Body of pancreas (tissue), 4 donors: ENCODE results near the gene CSTB.

Experiments used
- POLR2A ChIP-seq, 3 donors: fragments of 450-650 bp; IDR thresholded peaks; one replicate each; pipeline ENCODE4 v1.6.1; 2016; ENCODE audit warnings: antibody characterized with exemption in 3 of 3, mild to moderate bottlenecking in 2 of 3
- TF ChIP-seq, protein P1 (sequence below), 7 experiments: fragments of 450-650 bp in 4 of 7; fragments of 200-600 bp in 3 of 7; sonication (generic) in 3 of 7; IDR thresholded peaks; one replicate each; pipeline ENCODE4 v1.5.1; 2016 to 2019; ENCODE audit warnings: antibody characterized with exemption in 7 of 7

DNA sequence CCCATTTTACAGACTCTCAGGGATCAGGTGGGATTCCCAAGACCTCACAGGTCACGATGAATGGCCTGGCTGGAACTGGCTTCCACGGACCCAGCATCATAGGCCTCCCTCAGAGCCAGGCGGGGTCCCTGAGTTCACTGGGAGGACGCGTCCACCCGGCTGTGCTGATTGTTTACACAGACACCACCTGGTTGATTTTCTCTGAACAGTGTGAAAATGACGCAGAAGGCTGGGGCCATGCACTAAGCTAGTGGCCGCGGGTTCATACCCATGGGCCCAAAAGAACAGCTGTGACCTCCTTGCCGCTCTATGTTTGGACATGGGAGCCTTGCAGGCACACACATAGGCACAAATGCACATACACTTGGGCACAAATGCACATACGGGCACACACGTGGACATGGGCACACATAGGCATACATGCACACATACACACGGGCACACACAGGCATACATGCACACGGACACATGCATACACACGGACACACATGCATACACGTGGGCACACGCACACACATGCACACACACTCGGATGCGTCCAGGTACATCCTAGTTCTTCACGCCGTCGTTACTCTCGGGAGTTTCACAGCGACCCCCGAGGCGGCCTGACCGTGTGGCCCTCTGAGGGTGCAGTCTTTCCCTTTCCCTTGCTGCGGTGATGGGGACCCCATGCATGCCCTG lies 23.2 kb downstream of the CSTB start:
- TF ChIP-seq, protein P1, sequence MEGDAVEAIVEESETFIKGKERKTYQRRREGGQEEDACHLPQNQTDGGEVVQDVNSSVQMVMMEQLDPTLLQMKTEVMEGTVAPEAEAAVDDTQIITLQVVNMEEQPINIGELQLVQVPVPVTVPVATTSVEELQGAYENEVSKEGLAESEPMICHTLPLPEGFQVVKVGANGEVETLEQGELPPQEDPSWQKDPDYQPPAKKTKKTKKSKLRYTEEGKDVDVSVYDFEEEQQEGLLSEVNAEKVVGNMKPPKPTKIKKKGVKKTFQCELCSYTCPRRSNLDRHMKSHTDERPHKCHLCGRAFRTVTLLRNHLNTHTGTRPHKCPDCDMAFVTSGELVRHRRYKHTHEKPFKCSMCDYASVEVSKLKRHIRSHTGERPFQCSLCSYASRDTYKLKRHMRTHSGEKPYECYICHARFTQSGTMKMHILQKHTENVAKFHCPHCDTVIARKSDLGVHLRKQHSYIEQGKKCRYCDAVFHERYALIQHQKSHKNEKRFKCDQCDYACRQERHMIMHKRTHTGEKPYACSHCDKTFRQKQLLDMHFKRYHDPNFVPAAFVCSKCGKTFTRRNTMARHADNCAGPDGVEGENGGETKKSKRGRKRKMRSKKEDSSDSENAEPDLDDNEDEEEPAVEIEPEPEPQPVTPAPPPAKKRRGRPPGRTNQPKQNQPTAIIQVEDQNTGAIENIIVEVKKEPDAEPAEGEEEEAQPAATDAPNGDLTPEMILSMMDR (IDR thresholded peaks at IDR 0.05) = no peak
- TF ChIP-seq POLR2A (IDR thresholded peaks at IDR 0.05) = no peak
